ENCODE results near the gene SIRT2.
"Not testable (repeated sequence)": the region's sequence is repeated elsewhere in the genome, so short reads cannot be mapped to it uniquely, and the experiment has no call there.

SIRT2 gene

DNA sequence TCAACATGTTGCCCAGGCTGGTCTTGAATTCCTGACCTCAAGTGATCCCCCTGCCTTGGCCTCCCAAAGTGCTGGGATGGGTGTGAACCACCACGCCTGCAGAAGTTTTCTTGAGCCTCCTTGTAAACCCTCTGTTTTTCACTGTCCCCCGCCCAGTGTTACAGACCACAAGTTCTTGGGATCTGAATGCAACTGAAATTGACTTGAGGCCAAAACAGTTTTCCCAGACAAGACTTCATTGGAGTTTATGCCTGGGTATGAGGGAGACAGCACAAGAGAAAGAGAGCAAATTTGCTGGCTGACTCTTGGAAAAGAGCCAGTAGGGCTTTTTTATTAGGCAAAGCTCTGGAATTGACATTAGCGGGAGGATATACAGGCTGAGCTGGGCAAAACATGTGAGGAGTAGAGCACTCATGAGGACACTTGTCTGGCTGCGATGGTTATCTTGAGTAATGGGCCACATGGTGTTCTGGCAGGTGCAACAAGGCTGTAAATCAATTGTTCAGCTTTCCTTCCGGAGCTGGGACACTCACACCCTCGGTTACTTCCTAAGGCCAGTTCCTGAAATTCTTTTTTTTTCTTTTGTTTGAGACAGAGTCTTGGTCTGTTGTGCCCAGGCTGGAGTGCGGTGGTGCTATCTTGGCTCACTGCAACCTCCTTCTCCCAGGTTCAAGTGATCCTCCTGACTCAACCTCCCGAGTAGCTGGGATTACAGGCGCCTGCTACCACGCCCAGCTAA lies 36.9 kb downstream of the SIRT2 start:
- no peak for DNase-seq

DNA sequence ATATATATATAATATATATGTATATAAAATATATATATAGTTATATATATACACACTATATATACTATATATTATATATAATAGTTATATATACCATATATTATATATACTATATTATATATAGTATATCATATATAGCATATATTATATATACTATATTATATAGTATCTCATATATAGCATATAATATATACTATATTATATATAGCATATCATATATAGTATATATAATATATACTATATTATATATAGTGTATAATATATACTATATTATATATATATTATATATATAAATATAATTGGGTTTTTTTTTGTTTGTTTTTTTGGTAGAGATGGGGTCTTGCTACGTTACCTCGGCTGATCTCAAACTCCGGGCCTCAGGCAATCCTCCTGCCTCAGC lies 38.0 kb downstream of the SIRT2 start:
- DNase-seq, result no peak

DNA sequence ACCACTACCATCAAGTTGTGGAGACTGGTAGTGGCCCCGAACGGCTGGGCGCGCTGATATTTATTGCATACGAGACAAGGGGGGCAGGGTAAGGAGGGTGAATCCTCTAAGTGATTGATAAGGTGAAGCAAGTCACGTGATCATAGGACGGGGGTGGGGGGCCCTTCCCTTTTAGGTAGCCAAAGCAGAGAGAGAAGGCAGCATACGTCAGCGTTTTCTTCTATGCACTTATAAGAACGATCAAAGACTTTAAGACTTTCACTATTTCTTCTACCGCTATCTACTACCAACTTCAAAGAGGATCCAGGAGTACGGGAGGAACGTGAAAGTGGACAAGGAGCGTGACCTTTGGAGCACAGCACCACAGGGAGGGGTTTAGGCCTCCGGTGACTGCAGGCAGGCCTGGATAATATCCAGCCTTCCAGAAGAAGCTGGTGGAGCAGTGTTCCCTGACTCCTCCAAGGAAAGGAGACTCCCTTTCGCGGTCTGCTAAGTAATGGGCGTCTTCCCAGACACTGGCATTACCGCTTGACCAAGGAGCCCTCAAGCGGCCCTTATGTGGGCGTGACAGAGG lies 39.7 kb downstream of the SIRT2 start:
- not testable (repeated sequence) for DNase-seq

DNA sequence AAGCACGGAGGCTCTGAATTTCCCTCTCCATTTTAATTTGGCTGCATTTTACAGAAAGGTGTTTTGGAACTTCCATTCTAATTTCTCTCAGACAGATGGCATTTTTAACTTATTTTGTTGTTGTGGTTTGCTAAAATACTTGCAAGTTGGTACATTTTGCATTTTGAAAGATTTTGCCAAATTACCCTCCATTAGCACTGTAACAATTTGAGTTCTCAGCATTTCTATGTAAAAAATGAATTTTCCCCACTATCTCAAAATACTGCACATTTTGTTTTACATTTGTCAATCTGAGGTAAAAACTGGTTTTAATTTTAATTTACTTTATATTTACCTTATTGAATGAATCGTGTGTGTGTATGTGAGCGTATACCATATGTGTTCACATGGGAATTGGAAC lies 42.6 kb downstream of the SIRT2 start:
- no peak for DNase-seq

DNA sequence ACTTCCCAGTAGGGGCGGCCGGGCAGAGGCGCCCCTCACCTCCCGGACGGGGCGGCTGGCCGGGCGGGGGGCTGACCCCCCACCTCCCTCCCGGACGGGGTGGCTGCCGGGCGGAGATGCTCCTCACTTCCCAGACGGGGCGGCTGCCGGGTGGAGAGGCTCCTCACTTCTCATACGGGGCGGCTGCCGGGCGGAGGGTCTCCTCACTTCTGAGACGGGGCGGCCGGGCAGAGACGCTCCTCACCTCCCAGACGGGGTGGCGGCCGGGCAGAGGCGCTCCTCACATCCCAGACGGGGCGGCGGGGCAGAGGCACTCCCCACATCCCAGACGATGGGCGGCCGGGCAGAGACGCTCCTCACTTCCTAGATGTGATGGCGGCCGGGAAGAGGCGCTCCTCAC lies 43.7 kb downstream of the SIRT2 start:
- DNase-seq, result not testable (repeated sequence)

DNA sequence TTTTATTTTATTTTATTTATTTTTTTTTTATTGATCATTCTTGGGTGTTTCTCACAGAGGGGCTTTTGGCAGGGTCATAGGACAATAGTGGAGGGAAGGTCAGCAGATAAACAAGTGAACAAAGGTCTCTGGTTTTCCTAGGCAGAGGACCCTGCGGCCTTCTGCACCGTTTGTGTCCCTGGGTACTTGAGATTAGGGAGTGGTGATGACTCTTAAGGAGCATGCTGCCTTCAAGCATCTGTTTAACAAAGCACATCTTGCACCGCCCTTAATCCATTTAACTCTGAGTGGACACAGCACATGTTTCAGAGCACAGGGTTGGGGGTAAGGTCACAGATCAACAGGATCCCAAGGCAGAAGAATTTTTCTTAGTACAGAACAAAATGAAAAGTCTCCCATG lies 44.5 kb downstream of the SIRT2 start:
- not testable (repeated sequence) for DNase-seq

DNA sequence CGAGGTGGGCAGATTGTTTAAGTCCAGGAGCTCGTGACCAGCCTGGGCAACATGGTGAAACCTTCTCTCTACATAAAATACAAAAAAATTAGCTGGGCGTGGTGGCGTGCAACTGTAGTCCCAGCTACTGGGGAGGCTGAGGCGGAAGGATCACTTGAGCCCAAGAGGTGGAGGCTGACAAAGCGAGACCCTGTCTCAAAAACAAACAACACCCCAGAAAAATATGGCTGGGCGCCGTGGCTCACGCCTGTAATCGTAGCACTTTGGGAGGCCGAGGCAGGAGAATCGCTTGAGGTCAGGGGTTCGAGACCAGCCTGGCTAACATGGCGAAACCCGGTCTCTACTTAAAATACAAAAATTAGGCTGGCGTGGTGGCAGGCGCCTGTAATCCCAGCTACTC lies 46.2 kb downstream of the SIRT2 start:
- no peak for DNase-seq

DNA sequence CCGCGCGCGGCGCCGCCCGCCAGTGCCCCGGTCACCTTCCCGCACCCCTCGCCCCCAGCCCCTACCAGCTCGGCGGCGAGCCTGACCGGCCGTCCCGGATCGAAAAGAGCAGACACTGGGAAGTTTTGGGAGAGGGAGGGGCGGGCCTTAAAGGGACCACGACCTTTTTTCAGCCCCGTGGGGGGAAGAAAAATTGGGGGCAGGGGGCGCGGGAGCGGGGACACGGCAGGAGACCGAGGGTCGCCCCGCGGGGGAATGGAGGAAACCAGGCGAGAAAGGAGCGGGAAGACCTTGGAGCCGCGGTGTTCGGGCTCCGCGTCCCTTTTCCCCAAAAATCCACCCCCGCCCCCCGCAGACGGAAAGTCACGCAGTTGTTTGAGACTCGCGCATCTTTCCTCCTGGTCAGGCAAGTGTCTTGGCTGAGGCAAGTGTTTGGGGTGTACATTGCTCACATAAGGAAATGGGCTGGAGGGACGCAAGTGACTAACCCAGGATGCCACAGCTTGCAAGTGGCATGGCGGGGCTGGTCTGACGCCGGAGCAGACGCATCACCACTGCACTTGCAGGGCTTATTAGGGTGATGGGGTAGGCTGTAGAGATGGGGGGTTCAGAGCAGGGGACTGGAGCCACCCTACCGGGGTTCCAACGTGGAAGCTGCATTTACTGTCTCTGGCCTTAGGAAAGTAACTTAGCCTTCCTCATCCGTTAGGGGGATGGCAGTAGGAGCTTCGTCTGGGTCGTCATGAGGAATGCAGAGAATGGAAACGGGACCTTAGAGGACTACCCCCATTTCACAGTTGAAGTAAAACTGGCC lies 47.0 kb downstream of the SIRT2 start:
- DNase-seq, result peak; percentile 18

DNA sequence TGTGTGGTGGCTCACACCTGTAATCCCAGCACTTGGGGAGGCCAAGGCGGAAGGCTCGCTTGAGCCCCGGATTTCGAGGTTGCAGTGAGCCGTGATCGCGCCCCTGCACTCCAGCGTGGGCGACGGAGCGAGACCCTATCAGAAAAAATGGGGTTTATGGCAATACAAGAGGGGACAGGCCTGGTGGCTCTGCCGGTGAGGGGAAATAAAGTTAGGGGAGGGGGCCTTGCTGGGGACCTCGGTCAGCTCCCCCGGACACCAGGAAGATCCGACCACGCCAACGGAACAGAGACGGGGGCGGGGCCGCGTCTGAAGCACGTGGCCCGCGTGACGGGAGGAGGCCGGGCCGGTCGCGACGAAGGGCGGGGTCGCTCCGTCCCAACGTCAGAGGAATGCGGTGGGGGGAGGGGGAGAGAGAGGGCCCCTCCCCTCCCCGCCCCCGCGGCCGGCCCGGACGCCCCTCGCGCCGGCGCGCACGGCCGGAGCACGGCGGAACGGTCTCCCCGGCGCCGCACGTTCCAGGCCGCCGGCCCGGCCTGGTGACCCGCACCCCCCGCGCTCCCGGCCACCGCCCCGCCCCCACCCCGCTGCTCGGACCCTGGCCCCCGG lies 47.7 kb downstream of the SIRT2 start:
- DNase-seq, result no peak

DNA sequence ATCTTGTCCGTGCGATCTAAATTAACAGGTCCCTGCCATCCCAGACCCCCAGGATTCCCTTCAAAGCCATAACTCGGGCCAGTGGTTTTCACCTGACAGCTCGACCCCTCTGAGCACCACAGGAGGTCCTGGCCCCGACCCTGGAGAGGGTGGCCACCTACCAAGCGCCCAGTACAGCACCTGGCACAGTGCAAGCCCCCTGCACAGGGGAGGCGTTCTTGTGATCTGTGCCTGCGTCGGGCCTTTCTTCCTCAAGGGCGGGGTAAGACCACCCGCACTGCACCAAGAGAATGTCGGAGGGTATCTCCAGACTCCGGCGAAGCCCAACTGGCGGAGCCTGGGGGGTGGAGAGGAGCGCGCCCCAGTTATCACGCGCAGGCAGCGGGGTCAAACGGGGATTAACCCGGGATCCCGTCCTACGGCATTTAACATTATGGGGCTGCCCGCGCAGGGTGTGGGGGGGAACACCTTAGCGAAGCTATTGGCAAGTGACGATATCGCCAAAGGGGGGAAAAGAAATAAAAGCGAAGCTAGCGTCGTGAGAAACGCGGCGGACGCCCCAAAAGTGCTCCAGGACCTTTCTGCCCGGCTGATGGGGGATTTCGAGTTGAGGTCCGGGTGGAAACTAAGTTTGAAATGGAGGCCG lies 48.3 kb downstream of the SIRT2 start:
- DNase-seq, result no peak

DNA sequence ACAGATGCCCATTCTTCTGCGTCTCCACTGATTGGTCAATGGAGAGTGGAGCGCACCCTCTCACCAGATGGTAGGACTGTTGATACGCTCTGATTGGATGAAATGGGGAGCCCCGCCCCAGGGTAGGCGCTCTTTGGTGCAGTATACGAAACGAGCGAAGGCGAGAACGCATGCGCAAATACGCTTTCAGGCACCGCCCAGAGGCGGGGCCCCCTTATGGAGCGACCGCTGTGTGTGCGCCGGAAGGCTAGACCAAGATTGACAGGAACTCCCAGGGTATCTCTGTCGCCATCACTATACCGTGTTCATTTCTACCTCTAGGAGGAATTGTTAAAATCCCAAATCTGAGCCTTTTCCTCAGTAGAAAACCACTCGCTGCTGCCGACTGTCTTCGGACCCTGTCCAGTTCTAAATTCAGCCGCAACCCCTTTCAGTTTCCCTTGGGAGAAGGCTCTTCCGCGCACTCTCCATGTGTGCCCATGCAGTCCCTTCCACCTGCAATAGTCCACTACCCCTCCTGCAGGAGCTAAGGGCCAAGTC lies 48.9 kb downstream of the SIRT2 start:
- DNase-seq, result no peak

DNA sequence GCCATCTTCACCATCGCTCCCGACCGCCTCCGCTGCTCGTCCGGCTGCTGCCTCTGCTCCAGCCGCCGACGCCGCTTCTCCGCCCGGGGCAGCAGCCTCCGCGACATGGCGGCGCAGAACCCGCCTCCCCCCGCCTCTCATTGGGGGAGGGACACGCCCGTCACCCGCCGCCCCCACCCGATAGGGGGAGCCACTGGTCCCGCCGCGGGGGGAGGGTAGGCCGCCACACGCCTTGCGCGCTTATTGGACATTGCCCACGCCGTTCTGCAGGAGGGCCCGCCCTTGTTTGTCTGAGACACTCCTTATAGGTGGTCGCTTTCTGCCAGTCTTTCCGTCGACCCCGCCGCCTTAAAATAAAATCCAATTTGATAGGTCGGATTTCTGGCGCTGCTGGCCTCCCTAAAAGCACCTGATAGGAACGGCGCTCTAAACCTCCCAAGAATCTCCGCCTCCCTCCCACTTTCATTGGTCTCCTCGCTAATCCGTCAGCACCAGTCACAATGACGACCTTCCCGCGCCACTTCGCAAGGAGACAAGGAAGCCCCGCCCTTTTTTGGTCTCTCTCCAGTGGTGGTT lies 49.5 kb downstream of the SIRT2 start, which contains the start of gene HNRNPL:
Gene HNRNPL (minus strand): TSS at position 127 of the 576 bp plus-strand sequence. CDS start 20 bp downstream, at position 107.
- DNase-seq, result peak; percentile 99

DNA sequence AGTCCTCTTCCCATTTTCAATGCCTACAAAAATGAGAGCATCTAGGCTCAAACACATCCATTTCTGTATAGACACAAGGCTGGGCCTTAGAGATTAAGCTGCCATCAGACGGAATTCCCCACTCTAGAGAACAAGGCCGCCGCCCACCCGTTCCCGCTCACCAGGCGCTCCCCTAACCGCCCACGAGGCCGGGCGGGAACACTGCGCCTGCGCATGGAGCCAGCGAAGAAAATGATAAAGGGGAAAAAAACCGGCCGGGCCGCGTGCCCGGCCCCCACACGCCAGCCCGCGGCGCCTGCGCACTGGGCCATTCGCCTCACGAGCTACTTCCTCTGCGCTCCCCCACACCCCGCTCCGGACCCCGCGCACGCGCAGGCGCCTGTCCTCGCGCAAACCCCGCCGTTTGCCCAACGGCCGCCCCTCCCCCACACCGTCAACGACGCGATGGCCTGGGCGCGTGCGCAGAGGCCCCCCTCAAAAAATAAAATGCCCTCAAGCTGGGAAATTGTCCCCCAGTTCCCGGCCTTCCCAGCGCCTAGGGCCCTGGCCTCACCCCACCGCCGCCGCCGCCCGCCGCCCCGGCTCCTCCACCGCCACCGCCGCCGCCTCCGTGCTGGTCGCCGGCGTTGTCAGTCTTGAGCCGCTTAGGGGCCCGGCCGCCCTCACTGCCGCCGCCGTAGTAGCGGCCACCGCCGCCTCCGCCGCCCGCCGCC lies 50.1 kb downstream of the SIRT2 start:
- DNase-seq, result peak; percentile 59

DNA sequence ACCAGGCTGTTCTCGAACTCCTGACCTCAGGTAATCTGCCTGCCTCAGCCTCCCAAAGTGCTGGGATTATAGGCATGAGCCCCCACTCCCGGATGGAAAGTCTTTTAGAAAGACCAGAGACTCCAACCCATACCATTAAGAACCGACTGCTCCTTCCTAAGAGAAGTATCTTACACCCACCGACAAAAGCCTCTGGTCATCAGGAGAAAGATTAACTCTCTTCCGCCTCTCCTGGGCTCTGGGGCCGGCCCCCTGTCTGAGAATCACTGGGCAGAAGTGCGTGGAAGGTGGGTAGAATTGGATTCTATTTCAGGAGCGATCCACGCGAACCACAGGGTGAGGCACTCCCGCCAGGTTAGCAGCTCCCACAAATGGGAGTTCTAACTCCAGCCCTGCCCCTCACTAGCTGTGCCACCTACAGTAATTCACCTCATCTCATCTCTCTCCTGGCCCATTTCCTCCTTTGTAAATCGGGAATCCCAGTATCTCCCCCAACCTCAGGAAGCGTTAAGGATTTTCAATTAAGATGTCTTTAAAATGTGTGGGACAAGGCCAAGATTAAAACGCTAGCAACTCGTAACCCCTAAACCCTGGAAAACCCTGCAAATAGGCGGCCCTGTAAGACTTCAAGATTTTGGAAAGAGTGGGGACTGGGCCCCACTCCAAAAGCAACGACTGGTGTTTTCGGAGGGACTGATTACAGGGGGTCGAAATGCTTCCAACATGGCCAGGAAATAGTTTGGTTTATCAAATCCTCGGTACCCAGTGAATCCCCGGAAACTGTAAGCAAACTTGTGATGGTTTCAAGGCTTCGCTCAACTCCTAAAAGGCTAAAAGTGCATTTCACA lies 50.9 kb downstream of the SIRT2 start:
- no peak for DNase-seq

DNA sequence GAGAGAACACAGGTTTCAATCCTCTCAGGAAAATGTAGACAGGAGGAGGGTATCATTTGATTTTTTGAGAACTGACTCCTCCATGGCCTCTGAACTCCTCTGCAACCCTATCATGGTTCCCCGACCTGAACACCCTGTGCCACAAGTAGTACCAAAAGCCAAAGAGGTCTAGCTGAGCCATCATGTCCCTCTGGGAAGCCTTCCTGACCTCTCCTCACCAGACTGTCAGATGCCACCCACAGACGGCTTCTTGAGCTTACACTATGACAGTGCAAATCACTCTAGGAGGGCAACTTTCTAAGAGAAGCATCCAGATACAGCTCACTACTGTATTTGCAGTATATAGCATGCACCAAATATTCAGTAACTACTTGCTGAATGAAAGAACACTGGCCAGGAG lies 53.3 kb downstream of the SIRT2 start:
- DNase-seq, result no peak

DNA sequence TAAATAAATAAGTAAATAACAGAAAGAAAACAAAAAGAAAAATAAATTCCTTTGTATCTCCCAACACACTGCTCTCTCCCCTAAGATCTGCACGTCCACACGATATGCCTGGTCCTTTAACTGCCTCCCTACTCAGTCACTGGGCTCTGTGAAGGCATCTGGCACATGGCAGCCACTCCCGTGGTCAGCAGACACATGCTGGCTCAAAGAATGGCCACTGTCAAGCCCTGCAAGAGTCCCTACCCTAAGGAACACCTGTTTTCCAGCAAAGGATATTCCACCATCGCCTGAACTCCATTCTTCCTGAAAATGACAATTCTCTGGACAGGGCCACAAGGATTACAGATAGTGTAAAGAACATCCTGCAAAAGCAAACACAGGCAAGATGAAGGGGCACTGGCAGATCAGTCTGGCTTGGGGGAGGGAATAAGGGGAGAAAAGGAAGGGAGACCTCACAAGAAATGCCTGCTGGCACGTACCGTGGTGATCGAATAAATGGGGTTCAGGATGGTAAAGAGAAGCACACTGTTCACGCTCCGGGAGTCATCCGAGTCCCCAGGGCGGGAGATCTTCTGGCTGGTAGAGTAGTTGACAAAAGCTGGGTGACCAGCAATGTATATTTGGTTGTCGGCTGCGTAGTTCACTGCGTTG lies 53.9 kb downstream of the SIRT2 start:
- no peak for DNase-seq

DNA sequence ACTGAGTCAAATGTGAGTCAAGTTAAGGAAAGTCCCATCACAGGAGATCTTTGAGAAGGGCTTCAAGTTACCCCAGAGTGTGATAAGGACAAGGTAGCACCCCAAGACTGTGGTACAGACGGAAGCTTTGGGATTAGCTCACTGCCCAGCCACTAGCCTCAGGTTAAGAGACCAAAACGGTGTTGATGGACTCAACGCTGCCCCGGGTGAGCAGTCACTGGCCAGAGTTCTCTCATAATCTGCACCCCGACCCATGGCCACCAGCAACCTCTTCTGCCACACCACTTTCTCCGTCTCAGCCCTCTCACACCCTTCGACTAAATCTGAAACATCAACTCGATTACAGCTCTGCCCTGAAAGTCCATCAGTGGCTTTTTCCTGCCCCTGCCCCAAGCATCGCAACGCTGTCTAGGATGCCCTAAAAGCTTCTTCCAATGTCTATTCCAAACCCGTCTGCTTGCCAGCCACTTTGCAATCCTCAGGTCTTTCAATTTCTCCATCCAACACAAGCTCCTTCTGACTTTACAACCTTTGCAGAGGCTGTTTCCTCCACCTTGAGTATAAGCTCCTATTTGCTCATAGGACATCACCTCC lies 55.2 kb downstream of the SIRT2 start:
- no peak for DNase-seq

DNA sequence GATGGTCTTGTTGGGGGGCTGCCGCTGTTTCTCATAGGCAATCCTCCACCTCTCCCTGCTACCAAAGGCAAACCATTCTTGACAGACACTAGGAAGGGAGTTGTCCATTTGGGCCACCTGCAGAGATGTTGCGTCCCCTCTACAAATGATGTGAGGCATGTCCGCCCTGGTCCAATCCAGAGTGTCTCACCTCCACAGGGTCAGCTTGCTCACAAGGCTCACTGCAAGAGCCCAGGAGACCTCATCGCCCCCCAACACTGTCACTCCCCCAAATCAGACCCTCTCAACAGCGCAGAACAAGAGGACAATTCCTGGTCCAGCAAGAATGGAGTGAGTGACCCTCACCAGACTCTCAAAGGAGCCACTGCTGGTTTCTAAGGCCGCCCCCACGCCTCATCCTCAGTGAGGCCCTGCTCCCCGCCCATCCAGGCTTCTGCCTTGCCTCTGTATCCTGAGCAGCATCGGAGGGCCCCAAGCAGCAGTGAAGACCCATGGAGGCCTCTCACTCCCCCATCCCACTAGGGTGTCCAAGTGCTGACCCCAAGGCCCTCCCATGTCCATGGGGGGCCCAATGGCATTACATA lies 56.2 kb downstream of the SIRT2 start:
- DNase-seq, result no peak
